ENCODE measurements around the gene MBNL2.

Gene MBNL2

DNA sequence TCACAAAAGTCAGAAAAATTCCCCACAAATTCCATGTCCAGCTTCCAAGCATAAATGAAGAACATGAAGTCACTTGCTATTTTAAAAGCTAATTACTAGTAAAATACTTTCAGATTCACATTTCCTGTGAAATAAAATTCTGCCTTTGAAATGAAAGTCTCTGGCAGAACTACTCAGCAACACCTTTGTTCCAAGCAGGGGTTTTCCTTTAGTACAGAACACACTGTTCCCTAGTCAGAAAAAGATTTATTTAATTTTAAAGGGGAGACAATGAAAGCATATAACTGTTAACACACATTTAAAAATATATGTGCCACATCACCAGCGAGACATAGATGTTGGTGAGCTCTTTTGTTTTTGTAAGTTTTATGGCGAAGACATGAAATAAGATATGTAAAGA lies 185.4 kb downstream of the MBNL2 start:
- no peak for DNase-seq (ENCODE audit: low read depth)
- TF ChIP-seq, protein P1, sequence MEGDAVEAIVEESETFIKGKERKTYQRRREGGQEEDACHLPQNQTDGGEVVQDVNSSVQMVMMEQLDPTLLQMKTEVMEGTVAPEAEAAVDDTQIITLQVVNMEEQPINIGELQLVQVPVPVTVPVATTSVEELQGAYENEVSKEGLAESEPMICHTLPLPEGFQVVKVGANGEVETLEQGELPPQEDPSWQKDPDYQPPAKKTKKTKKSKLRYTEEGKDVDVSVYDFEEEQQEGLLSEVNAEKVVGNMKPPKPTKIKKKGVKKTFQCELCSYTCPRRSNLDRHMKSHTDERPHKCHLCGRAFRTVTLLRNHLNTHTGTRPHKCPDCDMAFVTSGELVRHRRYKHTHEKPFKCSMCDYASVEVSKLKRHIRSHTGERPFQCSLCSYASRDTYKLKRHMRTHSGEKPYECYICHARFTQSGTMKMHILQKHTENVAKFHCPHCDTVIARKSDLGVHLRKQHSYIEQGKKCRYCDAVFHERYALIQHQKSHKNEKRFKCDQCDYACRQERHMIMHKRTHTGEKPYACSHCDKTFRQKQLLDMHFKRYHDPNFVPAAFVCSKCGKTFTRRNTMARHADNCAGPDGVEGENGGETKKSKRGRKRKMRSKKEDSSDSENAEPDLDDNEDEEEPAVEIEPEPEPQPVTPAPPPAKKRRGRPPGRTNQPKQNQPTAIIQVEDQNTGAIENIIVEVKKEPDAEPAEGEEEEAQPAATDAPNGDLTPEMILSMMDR (IDR thresholded peaks at IDR 0.05; ENCODE audit: insufficient read depth, low read depth, low read length, missing control alignments): no peak
- no peak overlapping the region for H3K4me3 ChIP-seq (ENCODE audit: low read length)

DNA sequence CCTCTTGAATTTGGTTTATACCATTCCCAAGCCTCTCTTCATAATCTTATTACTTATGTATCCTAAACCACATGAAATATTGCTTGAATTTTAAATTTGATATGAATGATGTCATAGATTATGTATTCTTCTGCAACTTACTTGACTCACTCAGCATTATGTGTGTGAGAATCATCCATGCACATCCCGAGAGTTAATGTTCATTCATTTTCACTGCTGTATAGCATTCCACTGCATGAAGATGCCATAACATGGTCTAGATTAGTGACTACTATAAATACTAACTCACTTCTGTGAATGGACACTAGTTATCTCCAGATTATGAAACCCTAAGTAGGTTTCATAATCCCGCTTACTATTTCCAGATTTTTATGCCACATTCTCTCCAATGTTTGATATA lies 186.8 kb downstream of the MBNL2 start:
- DNase-seq (ENCODE audit: low read depth): no peak
- no peak overlapping the region for H3K4me3 ChIP-seq (ENCODE audit: low read length)
- TF ChIP-seq, protein P1 (IDR thresholded peaks at IDR 0.05; ENCODE audit: insufficient read depth, low read depth, low read length, missing control alignments): no peak

DNA sequence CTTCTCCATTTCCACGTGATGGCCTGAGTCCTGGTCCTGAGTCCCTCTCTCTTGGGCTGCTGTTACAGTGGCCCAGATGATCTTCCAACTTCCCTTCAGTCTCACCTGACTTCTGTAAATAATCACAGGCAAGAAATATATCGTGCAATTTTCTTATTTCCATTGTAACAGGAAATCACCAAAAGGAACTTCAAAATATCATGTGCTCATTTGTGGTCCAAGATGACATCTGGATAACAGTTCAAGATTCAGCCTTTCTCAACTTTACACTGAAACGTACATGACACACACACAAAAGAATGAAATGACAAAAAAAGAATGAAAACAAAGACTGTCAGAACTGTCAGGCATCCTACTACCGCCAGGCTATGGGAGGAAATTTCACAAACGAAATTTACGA lies 189.9 kb downstream of the MBNL2 start:
- DNase-seq (ENCODE audit: low read depth): no peak
- H3K4me3 ChIP-seq (ENCODE audit: low read length): no peak overlapping the region
- TF ChIP-seq, protein P1 (IDR thresholded peaks at IDR 0.05; ENCODE audit: insufficient read depth, low read depth, low read length, missing control alignments): no peak

DNA sequence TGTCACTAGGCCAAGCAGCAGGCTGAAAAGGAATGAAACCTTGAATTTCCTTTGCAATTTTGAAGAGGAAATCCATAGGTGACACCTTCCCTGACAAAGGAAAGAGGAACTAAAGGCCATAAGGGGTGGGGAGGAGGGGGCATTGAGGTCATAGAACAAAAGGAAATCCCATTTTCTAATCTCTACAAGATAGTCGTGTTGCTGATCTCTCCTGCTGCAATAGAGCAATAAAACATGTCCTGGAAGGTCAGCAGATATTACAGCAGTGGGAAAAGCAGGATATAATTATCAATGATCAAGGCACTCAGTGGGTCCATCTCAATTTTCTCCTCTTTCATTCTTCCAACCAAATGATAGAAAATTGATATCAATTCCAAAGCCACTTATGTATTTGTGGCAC lies 191.6 kb downstream of the MBNL2 start:
- DNase-seq (ENCODE audit: low read depth): no peak
- H3K4me3 ChIP-seq (ENCODE audit: low read length): no peak overlapping the region
- TF ChIP-seq, protein P1 (IDR thresholded peaks at IDR 0.05; ENCODE audit: insufficient read depth, low read depth, low read length, missing control alignments): no peak

DNA sequence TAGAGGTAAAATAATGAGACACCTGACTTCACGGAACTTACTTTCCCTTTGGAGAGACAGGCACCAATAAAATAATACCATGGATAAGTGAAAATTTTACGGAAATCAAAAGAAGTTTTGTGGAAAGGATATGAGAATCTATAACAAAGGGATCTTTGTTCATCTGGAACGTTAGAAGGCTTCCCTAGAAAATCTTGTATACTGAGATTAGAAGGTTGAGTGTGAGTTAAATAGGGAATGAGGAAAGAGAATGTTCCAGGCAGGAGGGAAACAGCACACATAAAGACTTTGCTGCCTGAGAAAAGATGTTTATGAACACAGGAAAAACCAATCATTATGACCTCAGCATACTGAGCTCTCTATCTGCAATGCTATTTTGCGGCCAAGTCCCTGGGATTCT lies 192.3 kb downstream of the MBNL2 start:
- no peak for DNase-seq (ENCODE audit: low read depth)
- H3K4me3 ChIP-seq (ENCODE audit: low read length): no peak overlapping the region
- TF ChIP-seq, protein P1 (IDR thresholded peaks at IDR 0.05; ENCODE audit: insufficient read depth, low read depth, low read length, missing control alignments): no peak

DNA sequence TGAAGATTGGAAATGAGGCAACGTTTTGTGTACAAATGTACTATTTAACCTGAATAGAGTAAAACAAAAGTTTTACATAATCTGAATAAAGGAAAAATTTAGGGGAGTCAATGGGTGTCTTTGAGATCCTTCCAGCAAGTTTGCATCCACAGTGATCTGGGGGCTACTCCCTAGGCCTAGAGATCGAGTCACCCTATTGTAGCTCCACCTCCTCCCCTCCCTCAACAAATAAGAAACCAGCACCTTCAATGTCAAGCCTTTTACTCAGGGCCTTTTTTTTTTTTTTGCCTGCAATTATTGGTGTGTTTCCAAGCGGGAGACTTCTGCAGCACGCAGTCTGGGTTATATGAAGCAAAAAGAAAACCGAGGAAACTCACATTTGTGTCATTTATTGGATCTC lies 195.6 kb downstream of the MBNL2 start:
- no peak overlapping the region for H3K4me3 ChIP-seq (ENCODE audit: low read length)
- no peak for DNase-seq (ENCODE audit: low read depth)
- TF ChIP-seq, protein P1 (IDR thresholded peaks at IDR 0.05; ENCODE audit: insufficient read depth, low read depth, low read length, missing control alignments): no peak

DNA sequence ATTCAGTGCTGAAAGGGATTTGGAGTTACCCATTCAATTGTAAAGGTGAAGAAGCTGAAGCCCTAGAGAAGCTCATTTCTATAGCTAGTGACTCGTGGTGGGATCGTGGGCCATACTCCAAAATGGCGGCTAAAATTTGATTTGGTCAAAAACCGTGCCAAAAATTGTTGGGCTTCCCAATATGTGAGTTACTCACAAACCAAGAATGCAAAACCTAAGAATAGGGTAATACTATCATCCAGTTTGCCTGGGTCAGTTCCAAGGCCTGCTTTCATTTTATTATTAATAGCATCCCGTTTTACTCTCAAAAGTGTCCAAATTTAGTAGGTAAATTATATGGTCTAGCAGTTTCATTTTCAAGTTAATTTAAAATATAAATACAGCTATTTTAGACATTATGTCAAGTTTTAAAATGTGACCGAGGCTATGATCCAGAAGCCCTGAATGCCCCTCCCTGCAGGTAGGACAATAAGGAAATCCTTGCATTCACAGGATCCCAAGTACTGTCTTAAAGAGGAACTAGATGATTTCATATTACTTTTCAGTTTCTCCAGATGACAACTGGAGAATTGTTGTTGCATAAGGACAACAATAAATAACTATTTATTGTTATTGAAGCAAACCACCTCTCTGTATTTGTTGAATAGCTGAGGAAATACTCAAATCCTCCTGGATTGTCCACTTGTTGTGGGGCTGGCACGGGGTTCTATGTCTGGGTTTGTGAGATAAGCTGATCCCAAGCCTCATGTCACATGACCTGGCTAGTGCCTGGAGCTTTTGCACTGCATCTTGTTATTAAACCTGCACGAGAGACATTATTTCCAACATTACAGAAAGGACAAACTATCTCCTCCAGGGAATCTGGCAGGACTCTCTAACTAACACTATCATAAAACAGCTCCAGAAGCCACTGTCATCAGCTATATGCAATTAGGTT lies 200.3 kb downstream of the MBNL2 start:
- H3K4me3 ChIP-seq (ENCODE audit: low read length): no peak overlapping the region
- TF ChIP-seq, protein P1 (IDR thresholded peaks at IDR 0.05; ENCODE audit: insufficient read depth, low read depth, low read length, missing control alignments): no peak
- no peak for DNase-seq (ENCODE audit: low read depth)
